GM19351 (cell line): Measurements from ENCODE around the gene PGAM5.

Experiments used
- ATAC-seq: cut with Tn5 transposase; IDR thresholded peaks from one replicate; pipeline ENCODE4 v1.9.1; 2021; ENCODE audit warnings: mild to moderate bottlenecking, moderate library complexity; ENCODE audit not compliant: unreplicated experiment

PGAM5 gene

GRCh38 chr12:132719141-132719953 lies 8.7 kb downstream of the PGAM5 start:
- no peak for ATAC-seq

GRCh38 chr12:132719954-132720324 lies 9.3 kb downstream of the PGAM5 start:
- no peak for ATAC-seq

GRCh38 chr12:132720606-132721345 lies 10.1 kb downstream of the PGAM5 start:
- ATAC-seq = no peak

GRCh38 chr12:132723015-132723763 lies 12.5 kb downstream of the PGAM5 start:
- no peak for ATAC-seq

GRCh38 chr12:132723764-132724140 lies 13.1 kb downstream of the PGAM5 start:
- ATAC-seq = no peak

- no peak for ATAC-seq
These were observed 14.0 kb downstream of the PGAM5 start for GRCh38 chr12:132724506-132725241.

- no peak for ATAC-seq
These were observed 15.7 kb downstream of the PGAM5 start for GRCh38 chr12:132726386-132726785.

GRCh38 chr12:132727091-132727794 lies 16.6 kb downstream of the PGAM5 start:
- ATAC-seq = no peak

- ATAC-seq = no peak
These were observed 17.9 kb downstream of the PGAM5 start for GRCh38 chr12:132728502-132728901.

- no peak for ATAC-seq
These were observed 19.1 kb downstream of the PGAM5 start for GRCh38 chr12:132729541-132730320.

- ATAC-seq = no peak
These were observed 19.7 kb downstream of the PGAM5 start for GRCh38 chr12:132730353-132730752.

GRCh38 chr12:132731574-132731973 lies 20.9 kb downstream of the PGAM5 start:
- no peak for ATAC-seq

- ATAC-seq = no peak
These were observed 23.6 kb downstream of the PGAM5 start for GRCh38 chr12:132734206-132734605.

- ATAC-seq = no peak
These were observed 24.9 kb downstream of the PGAM5 start for GRCh38 chr12:132735496-132735895.

GRCh38 chr12:132736378-132736777 lies 25.7 kb downstream of the PGAM5 start:
- no peak for ATAC-seq

GRCh38 chr12:132736913-132737312 lies 26.3 kb downstream of the PGAM5 start:
- ATAC-seq = no peak

- ATAC-seq = no peak
These were observed 29.1 kb downstream of the PGAM5 start for GRCh38 chr12:132739600-132740312.

GRCh38 chr12:132740313-132740646 lies 29.6 kb downstream of the PGAM5 start:
- ATAC-seq = no peak

GRCh38 chr12:132740652-132741051 lies 30.0 kb downstream of the PGAM5 start:
- ATAC-seq = no peak
